MG63 (cell line): ENCODE data around the gene TMEM25. TPM values are rescaled to one million over a fixed set of nuclear protein-coding genes. Genes with fewer than 3 reads are reported as not detected.

Experiments used
- DNase-seq: peaks from one replicate; pipeline ENCODE4 v3.0.0-alpha.2; 2020
- H3K27me3 ChIP-seq: fragments of 250-450 bp; sonication (Bioruptor Pico); 2 replicates; pipeline ENCODE4 v1.5.1; 2020; ENCODE audit warnings: mild to moderate bottlenecking, moderate library complexity
- H3K36me3 ChIP-seq: fragments of 250-450 bp; sonication (Bioruptor Pico); 2 replicates; pipeline ENCODE4 v1.5.1; 2020; ENCODE audit warnings: mild to moderate bottlenecking, moderate library complexity
- H3K4me3 ChIP-seq: fragments of 250-450 bp; sonication (Bioruptor Pico); 2 replicates; pipeline ENCODE4 v1.5.1; 2020; ENCODE audit warnings: mild to moderate bottlenecking, moderate library complexity
- H3K9me3 ChIP-seq: fragments of 250-450 bp; sonication (Bioruptor Pico); 2 replicates; pipeline ENCODE4 v1.5.1; 2020; ENCODE audit warnings: mild to moderate bottlenecking, moderate library complexity
- total RNA-seq: library from RNA; depleted of rRNA; stranded (reverse); fragments of >200 nt; shearing (Covaris generic); gene quantifications from 2 replicates; pipeline ENCODE4 v1.2.3, GENCODE V29; 2014; ENCODE audit warnings: low replicate concordance

The TMEM25 gene
- total RNA-seq, 1 experiment from 2014 or later: 0.89 TPM

DNA sequence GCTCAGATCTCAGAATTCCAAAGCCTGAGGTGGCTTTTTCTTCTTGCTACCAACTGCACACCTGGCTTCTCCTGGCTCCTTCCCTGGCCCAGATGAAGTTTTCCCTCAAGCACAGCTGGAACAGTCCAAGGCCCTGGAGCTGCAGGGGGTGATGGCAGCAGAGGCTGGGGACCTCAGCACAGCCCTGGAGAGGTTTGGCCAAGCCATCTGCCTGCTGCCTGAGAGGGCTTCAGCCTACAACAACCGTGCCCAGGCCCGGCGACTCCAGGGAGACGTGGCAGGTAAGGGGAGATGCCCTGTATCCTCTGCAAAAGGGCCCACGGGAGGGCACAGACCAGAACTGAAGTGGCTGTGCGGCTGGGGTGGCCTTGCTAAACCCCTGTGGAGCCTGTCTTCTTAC is 2.5 kb upstream of the TMEM25 start:
- DNase-seq: no peak
- Histone ChIP-seq H3K9me3 (no peaks in the 10 kb centered on the region), H3K27me3 (no peaks in the 10 kb centered on the region), H3K36me3 (peaks cover 8% of the 10 kb centered on the region; the same call in 1 of the 2 replicates), H3K4me3 (no peak overlapping the region)

GRCh38 chr11:118529584-118530175 is 1.3 kb upstream of the TMEM25 start:
- no peak overlapping the region for H3K4me3 ChIP-seq
- no peak for DNase-seq
- H3K9me3 ChIP-seq: no peaks in the 10 kb centered on the region
- H3K36me3 ChIP-seq: peaks cover 5% of the 10 kb centered on the region; the same call in 1 of the 2 replicates
- H3K27me3 ChIP-seq: no peaks in the 10 kb centered on the region

DNA sequence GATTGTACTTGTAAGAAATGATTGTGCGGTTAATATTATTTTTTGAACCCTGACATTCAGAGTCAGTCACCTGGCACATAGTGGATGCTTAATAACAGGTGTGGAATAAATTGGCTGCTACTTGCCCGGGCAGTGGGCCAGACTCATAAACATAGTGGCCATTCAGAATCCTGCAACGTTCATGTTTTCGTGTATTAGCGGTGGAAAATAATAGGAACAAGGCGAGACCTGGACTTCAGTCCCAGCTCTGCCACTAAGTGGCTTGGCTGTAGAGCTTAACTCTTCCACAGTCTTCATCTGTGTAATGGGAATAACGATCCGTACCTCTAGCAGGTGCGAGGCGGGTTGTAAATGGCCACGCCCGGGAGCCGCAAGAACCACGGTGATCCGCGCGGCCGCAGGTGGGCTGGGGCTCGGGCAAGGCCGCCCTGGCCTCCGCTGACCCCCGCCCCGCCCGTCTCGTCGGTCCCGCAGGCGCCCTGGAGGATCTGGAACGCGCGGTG is 761 bp upstream of the TMEM25 start:
- H3K36me3 ChIP-seq: peaks cover 5% of the 10 kb centered on the region; the same call in 1 of the 2 replicates
- peak overlapping the region; percentile 33; the same call in 1 of the 2 replicates for H3K4me3 ChIP-seq
- no peak for DNase-seq
- no peaks in the 10 kb centered on the region for H3K27me3 ChIP-seq
- H3K9me3 ChIP-seq: no peaks in the 10 kb centered on the region

- DNase-seq: no peak
- Histone ChIP-seq H3K27me3 (no peaks in the 10 kb centered on the region), H3K9me3 (no peaks in the 10 kb centered on the region), H3K36me3 (peaks cover 3% of the 10 kb centered on the region; the same call in 1 of the 2 replicates), H3K4me3 (no peak overlapping the region)
Observed at GRCh38 chr11:118531597-118532084, 649 bp downstream of the TMEM25 start.

DNA sequence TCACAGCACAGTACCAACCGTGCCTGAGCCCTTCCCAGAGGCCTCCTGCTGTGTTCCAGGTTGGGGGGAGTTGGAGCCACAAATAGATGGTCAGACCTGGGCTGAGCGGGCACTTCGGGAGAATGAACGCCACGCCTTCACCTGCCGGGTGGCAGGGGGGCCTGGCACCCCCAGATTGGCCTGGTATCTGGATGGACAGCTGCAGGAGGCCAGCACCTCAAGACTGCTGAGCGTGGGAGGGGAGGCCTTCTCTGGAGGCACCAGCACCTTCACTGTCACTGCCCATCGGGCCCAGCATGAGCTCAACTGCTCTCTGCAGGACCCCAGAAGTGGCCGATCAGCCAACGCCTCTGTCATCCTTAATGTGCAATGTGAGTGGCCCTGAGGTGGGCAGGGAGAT is 1.1 kb downstream of the TMEM25 start:
- no peak for DNase-seq
- no peaks in the 10 kb centered on the region for H3K9me3 ChIP-seq
- H3K27me3 ChIP-seq: no peaks in the 10 kb centered on the region
- H3K36me3 ChIP-seq: no peaks in the 10 kb centered on the region; the same call in 1 of the 2 replicates
- H3K4me3 ChIP-seq: no peak overlapping the region

GRCh38 chr11:118532852-118533768 is 2.1 kb downstream of the TMEM25 start:
- no peak for DNase-seq
- Histone ChIP-seq H3K9me3 (no peaks in the 10 kb centered on the region), H3K27me3 (no peaks in the 10 kb centered on the region), H3K4me3 (no peak overlapping the region), H3K36me3 (no peaks in the 10 kb centered on the region)

- no peak for DNase-seq
- Histone ChIP-seq H3K27me3 (no peaks in the 10 kb centered on the region), H3K9me3 (no peaks in the 10 kb centered on the region), H3K4me3 (no peak overlapping the region), H3K36me3 (no peaks in the 10 kb centered on the region)
Observed at GRCh38 chr11:118533769-118534729, 3.1 kb downstream of the TMEM25 start.

DNA sequence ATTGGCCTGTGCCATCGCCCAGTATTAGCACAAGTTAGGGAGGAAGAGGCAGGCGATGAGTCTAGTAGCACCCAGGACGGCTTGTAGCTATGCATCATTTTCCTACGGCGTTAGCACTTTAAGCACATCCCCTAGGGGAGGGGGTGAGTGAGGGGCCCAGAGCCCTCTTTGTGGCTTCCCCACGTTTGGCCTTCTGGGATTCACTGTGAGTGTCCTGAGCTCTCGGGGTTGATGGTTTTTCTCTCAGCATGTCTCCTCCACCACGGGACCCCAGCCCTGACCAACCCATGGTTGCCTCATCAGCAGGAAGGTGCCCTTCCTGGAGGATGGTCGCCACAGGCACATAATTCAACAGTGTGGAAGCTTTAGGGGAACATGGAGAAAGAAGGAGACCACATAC is 4.3 kb downstream of the TMEM25 start:
- H3K27me3 ChIP-seq: no peaks in the 10 kb centered on the region
- H3K36me3 ChIP-seq: no peaks in the 10 kb centered on the region
- H3K4me3 ChIP-seq: no peak overlapping the region
- H3K9me3 ChIP-seq: no peaks in the 10 kb centered on the region
- no peak for DNase-seq

DNA sequence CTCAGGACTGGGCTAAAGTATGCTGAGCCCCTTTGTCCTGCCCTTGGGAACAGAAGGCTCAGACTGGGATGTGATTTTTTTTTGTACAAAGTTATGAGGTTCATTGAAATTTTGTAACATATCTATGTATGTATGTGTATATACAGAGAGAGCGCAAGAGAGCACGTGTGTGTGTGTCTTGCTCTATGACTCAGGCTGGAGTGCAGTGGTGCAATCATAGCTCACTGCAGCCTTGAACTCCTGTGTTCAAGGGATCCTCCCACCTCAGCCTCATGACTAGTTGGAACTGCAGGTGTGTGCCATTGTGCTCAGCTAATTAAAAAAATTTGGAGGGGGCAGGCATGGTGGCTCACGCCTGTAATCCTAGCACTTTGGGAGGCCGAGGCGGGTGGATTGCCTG is 5.7 kb downstream of the TMEM25 start:
- Histone ChIP-seq H3K4me3 (no peak overlapping the region), H3K9me3 (no peaks in the 10 kb centered on the region), H3K27me3 (no peaks in the 10 kb centered on the region), H3K36me3 (no peaks in the 10 kb centered on the region)
- no peak for DNase-seq

DNA sequence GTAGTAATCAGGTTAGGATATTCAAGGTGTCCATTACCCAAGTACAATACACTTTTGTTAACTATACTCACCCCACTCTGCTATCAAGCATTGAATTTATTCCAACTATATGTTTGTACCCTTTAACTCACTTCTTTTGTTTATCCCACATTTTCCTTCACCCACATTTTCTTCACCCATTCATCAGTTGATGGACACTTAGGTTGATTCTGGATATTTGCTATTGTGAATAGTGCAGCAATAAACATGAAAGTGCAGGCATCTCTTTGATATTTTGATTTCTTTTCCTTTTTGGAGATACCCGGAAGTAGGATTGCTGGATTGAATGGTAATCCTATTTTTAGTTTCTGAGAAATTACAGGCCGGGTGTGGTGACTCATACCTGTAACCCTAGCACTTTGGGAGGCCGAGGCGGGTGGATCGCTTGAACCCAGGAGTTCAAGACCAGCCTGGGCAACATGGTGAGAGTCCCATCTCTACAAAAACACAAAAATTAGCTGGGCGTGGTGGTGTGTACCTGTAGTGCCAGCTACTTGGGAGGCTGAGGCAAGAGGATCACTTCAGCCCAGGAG is 6.5 kb downstream of the TMEM25 start:
- H3K27me3 ChIP-seq: no peaks in the 10 kb centered on the region
- no peaks in the 10 kb centered on the region for H3K36me3 ChIP-seq
- no peak overlapping the region for H3K4me3 ChIP-seq
- no peaks in the 10 kb centered on the region for H3K9me3 ChIP-seq
- DNase-seq: no peak

- DNase-seq: no peak
- Histone ChIP-seq H3K36me3 (no peaks in the 10 kb centered on the region), H3K9me3 (no peaks in the 10 kb centered on the region), H3K27me3 (no peaks in the 10 kb centered on the region), H3K4me3 (no peak overlapping the region)
Observed at GRCh38 chr11:118544010-118544646, 13.1 kb downstream of the TMEM25 start.

GRCh38 chr11:118544647-118545010 is 13.6 kb downstream of the TMEM25 start:
- no peak for DNase-seq
- H3K9me3 ChIP-seq: no peaks in the 10 kb centered on the region
- H3K36me3 ChIP-seq: no peaks in the 10 kb centered on the region
- H3K27me3 ChIP-seq: no peaks in the 10 kb centered on the region
- no peak overlapping the region for H3K4me3 ChIP-seq

DNA sequence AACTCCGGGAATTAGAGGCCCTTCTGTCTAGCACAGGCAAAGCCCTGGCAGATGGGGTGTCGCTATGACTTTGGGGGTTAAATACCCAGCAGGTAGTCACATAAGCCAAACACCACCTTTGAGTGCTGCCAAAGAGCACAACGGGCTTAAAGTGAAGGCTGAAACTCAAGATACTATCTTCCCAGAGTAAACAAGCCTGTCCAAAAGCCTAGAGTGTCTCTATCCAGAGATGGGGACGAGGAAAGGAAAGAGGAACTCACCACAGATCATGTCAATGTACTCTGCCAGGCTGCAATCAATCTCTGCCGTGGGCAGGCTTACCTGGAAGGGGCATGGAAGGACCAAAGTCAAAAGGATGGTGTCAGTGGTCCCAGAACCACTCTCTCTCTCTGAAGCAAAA is 14.5 kb downstream of the TMEM25 start:
- Histone ChIP-seq H3K9me3 (no peaks in the 10 kb centered on the region), H3K4me3 (no peak overlapping the region), H3K27me3 (no peaks in the 10 kb centered on the region), H3K36me3 (no peaks in the 10 kb centered on the region)
- no peak for DNase-seq

- no peaks in the 10 kb centered on the region for H3K27me3 ChIP-seq
- no peak for DNase-seq
Observed at GRCh38 chr11:118547132-118547531, 16.1 kb downstream of the TMEM25 start.

DNA sequence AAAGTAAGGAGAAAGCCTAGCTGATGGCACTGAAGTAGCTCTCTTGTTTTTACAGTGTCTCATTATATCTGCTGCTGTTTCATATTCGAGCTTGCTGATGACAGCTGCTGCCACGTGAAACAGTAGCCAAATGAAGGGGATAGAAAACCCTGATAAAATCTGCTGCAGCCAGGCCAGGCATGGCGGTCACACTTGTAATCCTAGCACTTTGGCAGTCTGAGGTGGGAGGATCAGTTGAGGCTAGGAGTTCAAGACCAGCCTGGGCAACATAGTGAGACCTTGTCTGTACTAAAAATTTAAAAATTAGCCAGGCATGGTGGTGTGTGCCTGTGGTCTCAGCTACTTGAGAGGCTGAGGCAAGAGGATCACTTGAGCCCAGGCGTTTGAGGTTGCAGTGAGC is 21.3 kb downstream of the TMEM25 start:
- Histone ChIP-seq H3K36me3 (peaks cover 2% of the 10 kb centered on the region), H3K4me3 (no peak overlapping the region), H3K27me3 (no peaks in the 10 kb centered on the region), H3K9me3 (no peaks in the 10 kb centered on the region)
- no peak for DNase-seq

More at GRCh38 chr11:118547132-118547531, 16.1 kb downstream of the TMEM25 start:
- Histone ChIP-seq H3K36me3 (no peaks in the 10 kb centered on the region; the same call in none of the 2 replicates), H3K9me3 (no peaks in the 10 kb centered on the region), H3K4me3 (no peak overlapping the region)

- Histone ChIP-seq H3K9me3 (no peaks in the 10 kb centered on the region), H3K4me3 (no peak overlapping the region), H3K27me3 (no peaks in the 10 kb centered on the region), H3K36me3 (peaks cover 7% of the 10 kb centered on the region)
- no peak for DNase-seq
Observed at GRCh38 chr11:118560806-118561205, 29.8 kb downstream of the TMEM25 start.
